ENCODE results near the gene GAS2L3. TPM values are rescaled to one million over a fixed set of nuclear protein-coding genes. Genes with fewer than 3 reads are reported as not detected.

The GAS2L3 gene
- total and polyA plus RNA-seq, 2 of the 13 experiments (the other 11 are each of a cell fraction or from before 2014, with no cell fraction given), result 7.0 to 20.8 TPM

DNA sequence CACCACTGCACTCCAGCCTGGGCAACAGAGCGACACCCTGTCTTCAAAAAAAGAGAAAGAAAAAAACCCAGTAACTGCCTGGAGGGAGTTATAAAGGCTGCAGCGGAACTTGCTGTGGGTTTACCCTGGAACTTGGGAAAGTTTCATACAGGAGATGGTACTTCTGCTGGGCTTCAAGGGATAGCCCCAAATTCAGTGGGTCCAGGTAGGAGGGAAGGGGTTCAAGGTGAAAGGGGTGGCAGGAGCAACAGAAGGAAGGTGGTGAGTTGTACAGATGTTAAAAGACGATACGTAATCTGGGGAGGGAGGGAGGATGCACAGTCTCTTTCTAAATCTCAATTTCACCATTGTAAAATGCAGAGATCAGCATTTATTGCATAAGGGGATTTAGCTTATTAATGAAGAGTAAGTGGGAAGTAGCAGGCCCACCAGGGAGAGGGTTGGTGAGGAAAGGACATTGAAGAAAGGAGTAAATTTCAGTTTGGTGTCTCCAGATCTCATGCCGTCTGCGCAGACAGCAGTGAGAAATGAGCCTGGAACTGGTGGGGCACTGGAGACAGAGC is 8.5 kb upstream of the GAS2L3 start:
- DNase-seq (ENCODE audit: low spot score) (no peak), ATAC-seq (peak; percentile 15; the same call in 2 of the 3 replicates), FAIRE-seq (no peak)
- Histone ChIP-seq H3K9ac (ENCODE audit: insufficient read depth, low read depth, low read length) (no peak overlapping the region), H4K20me1 (ENCODE audit: insufficient read depth, low read length) (no peaks in the 10 kb centered on the region), H3K4me1 (ENCODE audit: insufficient read depth, low read length) (peaks cover 11% of the 10 kb centered on the region; the same call in 1 of the 2 replicates), H3K4me3 (replicated peaks in 1 of 3; ENCODE audit: insufficient read depth in 1 of 3, low read depth in 2 of 3, low read length in 3 of 3) (no peak overlapping the region), H2AFZ (ENCODE audit: low read length) (no peak overlapping the region), H3K27me3 (ENCODE audit: control insufficient read depth in 1 of 2, insufficient read depth in 2 of 2, low read length in 2 of 2) (no peaks in the 10 kb centered on the region), H3K4me2 (ENCODE audit: low read depth, low read length) (no peak overlapping the region), H3K27ac (ENCODE audit: extremely low read length, insufficient read depth, low read length) (no peak overlapping the region), H3K36me3 (replicated peaks in 1 of 2; ENCODE audit: control insufficient read depth in 1 of 2, insufficient read depth in 2 of 2, low read length in 2 of 2) (peaks cover 0 to 9% of the 10 kb centered on the region in 2 experiments; a peak in 2 of 5 replicates), H3K79me2 (ENCODE audit: insufficient read depth, low read length) (no peaks in the 10 kb centered on the region), H3K9me3 (ENCODE audit: low read length) (no peaks in the 10 kb centered on the region)
- ChIA-PET POLR2A (no interaction called here), CTCF (ENCODE audit: low intra/inter-chr PET ratio, low total read pairs) (no interaction called here)
- intact Hi-C loops (cut with micrococcal nuclease; ENCODE audit: unreplicated experiment) (no loop called here), in situ Hi-C loops (cut with HindIII; ENCODE audit: extremely low pct_ligation_motif_present, low pct_unique_long_range_greater_than_20kb) (no loop called here)
- BruUV-seq (replicated peaks), result no TSS peak
- WGBS (ENCODE audit: low lambda C conversion rate), result 93% methylated on average over 6 of the region's 6 CpGs
- no peak for TF ChIP-seq GABPA (IDR thresholded peaks at IDR 0.05; ENCODE audit: low read depth, low read length)
- no peak for TF ChIP-seq GABPA (CRISPR knock-in tag; IDR thresholded peaks at IDR 0.05; ENCODE audit: low read depth)
- no peak for TF ChIP-seq MTA3 (CRISPR knock-in tag; IDR thresholded peaks at IDR 0.05)
- TF ChIP-seq PAF1 (CRISPR knock-in tag; IDR thresholded peaks at IDR 0.05), result no peak
- no peak; the same call in 1 of the 2 replicates for TF ChIP-seq REPIN1 (CRISPR knock-in tag; IDR thresholded peaks at IDR 0.05; ENCODE audit: borderline replicate concordance, low read depth)
- peak; percentile 95 for TF ChIP-seq RBM22 (optimal IDR thresholded peaks at IDR 0.05; ENCODE audit: low read length)
- no peak for TF ChIP-seq ZNF761 (CRISPR knock-in tag; conservative IDR thresholded peaks at IDR 0.05)
- no peak for TF ChIP-seq ZNF382 (CRISPR knock-in tag; IDR thresholded peaks at IDR 0.05; ENCODE audit: borderline replicate concordance)
- TF ChIP-seq RAD21 (CRISPR knock-in tag; IDR thresholded peaks at IDR 0.05), result no peak
- TF ChIP-seq ZNF607 (CRISPR knock-in tag; IDR thresholded peaks at IDR 0.05; ENCODE audit: borderline replicate concordance), result no peak
- TF ChIP-seq ZNF33B (CRISPR knock-in tag; IDR thresholded peaks at IDR 0.05), result no peak
- TF ChIP-seq ONECUT2 (CRISPR knock-in tag; IDR thresholded peaks at IDR 0.05), result no peak
- no peak for TF ChIP-seq ZNF563 (CRISPR knock-in tag; IDR thresholded peaks at IDR 0.05)
- TF ChIP-seq, protein P1, sequence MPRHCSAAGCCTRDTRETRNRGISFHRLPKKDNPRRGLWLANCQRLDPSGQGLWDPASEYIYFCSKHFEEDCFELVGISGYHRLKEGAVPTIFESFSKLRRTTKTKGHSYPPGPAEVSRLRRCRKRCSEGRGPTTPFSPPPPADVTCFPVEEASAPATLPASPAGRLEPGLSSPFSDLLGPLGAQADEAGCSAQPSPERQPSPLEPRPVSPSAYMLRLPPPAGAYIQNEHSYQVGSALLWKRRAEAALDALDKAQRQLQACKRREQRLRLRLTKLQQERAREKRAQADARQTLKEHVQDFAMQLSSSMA (CRISPR knock-in tag; IDR thresholded peaks at IDR 0.05), result no peak
- TF ChIP-seq CREB1 (IDR thresholded peaks at IDR 0.05), result no peak
- no peak for TF ChIP-seq CREB1 (CRISPR knock-in tag; IDR thresholded peaks at IDR 0.05)
- no peak for TF ChIP-seq ZC3H13 (CRISPR knock-in tag; IDR thresholded peaks at IDR 0.05)
- TF ChIP-seq CBX2 (IDR thresholded peaks at IDR 0.05; ENCODE audit: low read depth, low read length), result no peak
- no peak for TF ChIP-seq CBX2 (CRISPR knock-in tag; IDR thresholded peaks at IDR 0.05; ENCODE audit: low read depth)
- TF ChIP-seq POLR2G (IDR thresholded peaks at IDR 0.05; ENCODE audit: low read depth, low read length), result peak; percentile 77
- no peak for TF ChIP-seq CAMTA2 (CRISPR knock-in tag; IDR thresholded peaks at IDR 0.05; ENCODE audit: borderline replicate concordance)
- TF ChIP-seq NFRKB (IDR thresholded peaks at IDR 0.05), result no peak
- TF ChIP-seq MAFK (conservative IDR thresholded peaks at IDR 0.05 in 1 of 2, IDR thresholded peaks at IDR 0.05 in 1 of 2; ENCODE audit: low read length in 2 of 2), result peak; percentile 89 to 95
- no peak for TF ChIP-seq ZNF292 (CRISPR knock-in tag; IDR thresholded peaks at IDR 0.05; ENCODE audit: borderline replicate concordance, low read depth)
- TF ChIP-seq MAFF (IDR thresholded peaks at IDR 0.05; ENCODE audit: low read depth, low read length), result peak; percentile 92
- no peak for TF ChIP-seq NCOR1 (IDR thresholded peaks at IDR 0.05; ENCODE audit: borderline replicate concordance, low read length)
- TF ChIP-seq XBP1 (CRISPR knock-in tag; IDR thresholded peaks at IDR 0.05), result no peak
